ENCODE results near the gene TNXB.
"Not testable (repeated sequence)": the region's sequence is repeated elsewhere in the genome, so short reads cannot be mapped to it uniquely, and the experiment has no call there.

- not testable (repeated sequence) for TF ChIP-seq CTCF, POLR2A, POLR2AphosphoS5 (IDR thresholded peaks at IDR 0.05)
These were observed 60.0 kb downstream of the TNXB start for GRCh38 chr6:32049149-32049548.
